HCT116 (cell line): ENCODE measurements around the gene ZNF138. TPM values are rescaled to one million over a fixed set of nuclear protein-coding genes. Genes with fewer than 3 reads are reported as not detected.

Source experiments
- ATAC-seq: fragments of 200-7000 bp; cut with Tn5 transposase; 2 replicates; pipeline ENCODE4 v1.9.1; 2020; ENCODE audit warnings: mild to moderate bottlenecking, moderate library complexity
- BruUV-seq: library from RNA; stranded (reverse); fragments of 400-500 nt; replicated peaks from 2 replicates; lab custom pipeline; 2021; lab: Mats Ljungman, UMichigan
- CTCF ChIA-PET: fragments of 300-600 bp; sonication (Branson Sonifier 250); formaldehyde crosslinking; loops from one replicate; lab custom pipeline; 2021; ENCODE audit warnings: antibody characterized with exemption; lab: Charles Lee
- POLR2A ChIA-PET: fragments of 300-600, 350-600 bp; sonication (Branson Sonifier 250); formaldehyde crosslinking; loops from one replicate; lab custom pipeline; 2021; ENCODE audit warnings: antibody characterized with exemption; lab: Charles Lee
- RAD21 ChIA-PET, 2 experiments: fragments of 300-600 bp; sonication (Branson Sonifier 250); formaldehyde crosslinking; loops; one replicate each; lab custom pipeline; 2023; ENCODE audit warnings: low total read pairs in 2 of 2; ENCODE audit not compliant: uncharacterized antibody in 2 of 2, unreplicated experiment in 2 of 2, low non-redundant PET in 1 of 2; lab: Charles Lee
- DNase-seq: peaks from one replicate; pipeline ENCODE4 v3.0.0-alpha.2; 2010; ENCODE audit warnings: low read depth, low spot score
- H2AFZ ChIP-seq: fragments of 200-600 bp; shearing (Covaris generic), sonication (generic); 2 replicates; pipeline ENCODE4 v1.6.1; 2017; ENCODE audit warnings: low read depth, mixed run types, mixed read lengths, antibody characterized with exemption, low read length; ENCODE audit not compliant: poor library complexity, severe bottlenecking
- H3K27ac ChIP-seq: 2 replicates; pipeline ENCODE4 v1.5.1; 2012; ENCODE audit warnings: low read depth, low read length
- H3K27me3 ChIP-seq: fragments of 200-600 bp; sonication (generic); 2 replicates; pipeline ENCODE4 v1.6.1; 2016; ENCODE audit warnings: mixed run types, low read length, mixed read lengths; ENCODE audit not compliant: insufficient read depth
- H3K36me3 ChIP-seq, 2 experiments: fragments of 200-500 bp in 1 of 2; fragments of 200-600 bp in 1 of 2; sonication (Bioruptor generic) in 1 of 2; sonication (generic) in 1 of 2; 2 replicates each; pipeline versions ENCODE4 v1.5.1 to v1.6.1; 2014 to 2016; ENCODE audit warnings: low read length in 2 of 2, inconsistent platforms in 1 of 2, mixed read lengths in 1 of 2, mixed run types in 1 of 2; ENCODE audit not compliant: insufficient read depth in 2 of 2, control insufficient read depth in 1 of 2
- H3K4me1 ChIP-seq, 2 experiments: fragments of 200-600 bp in 1 of 2; sonication (generic) in 1 of 2; 2 replicates each; pipeline versions ENCODE4 v1.5.1 to v1.6.1; 2012 to 2017; ENCODE audit warnings: low read length in 2 of 2, inconsistent platforms in 1 of 2, mild to moderate bottlenecking in 1 of 2, mixed read lengths in 1 of 2, mixed run types in 1 of 2, moderate library complexity in 1 of 2; ENCODE audit not compliant: insufficient read depth in 2 of 2, control insufficient read depth in 1 of 2
- H3K4me2 ChIP-seq: fragments of 200-600 bp; sonication (generic); 2 replicates; pipeline ENCODE4 v1.6.1; 2017; ENCODE audit warnings: mixed run types, low read length, mixed read lengths
- H3K4me3 ChIP-seq, 2 experiments: fragments of 200-600 bp in 1 of 2; sonication (generic) in 1 of 2; replicated peaks in 1 of 2; 2 replicates each; pipeline ENCODE4 v1.5.1; 2011 to 2016; ENCODE audit warnings: low read length in 2 of 2, control low read depth in 1 of 2, low read depth in 1 of 2, mild to moderate bottlenecking in 1 of 2, mixed read lengths in 1 of 2, mixed run types in 1 of 2
- H3K79me2 ChIP-seq: fragments of 200-600 bp; sonication (generic); 2 replicates; pipeline ENCODE4 v1.6.1; 2017; ENCODE audit warnings: mild to moderate bottlenecking, mixed run types, low read length, moderate library complexity, mixed read lengths; ENCODE audit not compliant: insufficient read depth
- H3K9ac ChIP-seq: fragments of 200-600 bp; sonication (generic); 2 replicates; pipeline ENCODE4 v1.6.1; 2016; ENCODE audit warnings: low read length, mixed read lengths
- H3K9me2 ChIP-seq: fragments of 200-600 bp; sonication (generic), shearing (Covaris generic); 2 replicates; pipeline ENCODE4 v1.6.1; 2017; ENCODE audit warnings: mixed run types, mild to moderate bottlenecking, moderate library complexity; ENCODE audit not compliant: insufficient read depth
- H3K9me3 ChIP-seq, 2 experiments: fragments of 200-500 bp in 1 of 2; fragments of 200-600 bp in 1 of 2; sonication (Bioruptor generic) in 1 of 2; sonication (generic) in 1 of 2; 2 replicates each; pipeline ENCODE4 v1.6.1; 2014 to 2017; ENCODE audit warnings: low read length in 2 of 2, mixed read lengths in 2 of 2, inconsistent platforms in 1 of 2, low read depth in 1 of 2, mild to moderate bottlenecking in 1 of 2, mixed run types in 1 of 2, moderate library complexity in 1 of 2; ENCODE audit not compliant: control insufficient read depth in 1 of 2, insufficient read depth in 1 of 2
- H4K20me1 ChIP-seq: fragments of 200-600 bp; sonication (generic), shearing (Covaris generic); 2 replicates; pipeline ENCODE4 v1.6.1; 2017; ENCODE audit warnings: mixed run types, mild to moderate bottlenecking, moderate library complexity; ENCODE audit not compliant: insufficient read depth
- CBX3 ChIP-seq: IDR thresholded peaks from 2 replicates; pipeline ENCODE4 v1.6.1; 2012; ENCODE audit warnings: low read depth
- CEBPB ChIP-seq: IDR thresholded peaks from 2 replicates; pipeline ENCODE4 v1.6.1; 2012; ENCODE audit warnings: low read depth
- EGR1 ChIP-seq: IDR thresholded peaks from 2 replicates; pipeline ENCODE4 v1.6.1; 2012; ENCODE audit warnings: low read depth
- POLR2A ChIP-seq: IDR thresholded peaks from 2 replicates; pipeline ENCODE4 v1.7.0; 2011; ENCODE audit warnings: borderline replicate concordance; ENCODE audit not compliant: insufficient read depth, insufficient read length; ENCODE audit errors: extremely low read depth
- RAD21 ChIP-seq: IDR thresholded peaks from 2 replicates; pipeline ENCODE4 v1.6.1; 2012; ENCODE audit warnings: low read depth, mild to moderate bottlenecking
- YY1 ChIP-seq: IDR thresholded peaks from 2 replicates; pipeline ENCODE4 v1.6.1; 2011; ENCODE audit warnings: low read length, low read depth, moderate library complexity, mild to moderate bottlenecking; ENCODE audit not compliant: insufficient replicate concordance; ENCODE audit errors: extremely low read depth
- intact Hi-C: fragments of 100-400 bp; cut with micrococcal nuclease; formaldehyde crosslinking; loops from 2 replicates; pipeline ENCODE4 v1.10.0; 2022
- total RNA-seq: library from RNA; stranded (reverse); gene quantifications from one replicate; pipeline ENCODE4 v1.2.1, GENCODE V29; 2021; ENCODE audit not compliant: unreplicated experiment
- TF ChIP-seq, protein P1 (sequence below), 3 experiments: fragments of 200-600 bp in 1 of 3; sonication (generic) in 1 of 3; IDR thresholded peaks in 2 of 3; conservative IDR thresholded peaks in 1 of 3; 2 replicates each; pipeline ENCODE4 v1.5.1; 2012 to 2017; ENCODE audit warnings: low read depth in 2 of 3, low read length in 2 of 3, antibody characterized with exemption in 1 of 3, borderline replicate concordance in 1 of 3, control low read depth in 1 of 3, mild to moderate bottlenecking in 1 of 3, mixed read lengths in 1 of 3, mixed run types in 1 of 3, moderate library complexity in 1 of 3; ENCODE audit not compliant: insufficient read depth in 1 of 3

Gene ZNF138
- total RNA-seq, 1 experiment from 2014 or later: 10.1 TPM

DNA sequence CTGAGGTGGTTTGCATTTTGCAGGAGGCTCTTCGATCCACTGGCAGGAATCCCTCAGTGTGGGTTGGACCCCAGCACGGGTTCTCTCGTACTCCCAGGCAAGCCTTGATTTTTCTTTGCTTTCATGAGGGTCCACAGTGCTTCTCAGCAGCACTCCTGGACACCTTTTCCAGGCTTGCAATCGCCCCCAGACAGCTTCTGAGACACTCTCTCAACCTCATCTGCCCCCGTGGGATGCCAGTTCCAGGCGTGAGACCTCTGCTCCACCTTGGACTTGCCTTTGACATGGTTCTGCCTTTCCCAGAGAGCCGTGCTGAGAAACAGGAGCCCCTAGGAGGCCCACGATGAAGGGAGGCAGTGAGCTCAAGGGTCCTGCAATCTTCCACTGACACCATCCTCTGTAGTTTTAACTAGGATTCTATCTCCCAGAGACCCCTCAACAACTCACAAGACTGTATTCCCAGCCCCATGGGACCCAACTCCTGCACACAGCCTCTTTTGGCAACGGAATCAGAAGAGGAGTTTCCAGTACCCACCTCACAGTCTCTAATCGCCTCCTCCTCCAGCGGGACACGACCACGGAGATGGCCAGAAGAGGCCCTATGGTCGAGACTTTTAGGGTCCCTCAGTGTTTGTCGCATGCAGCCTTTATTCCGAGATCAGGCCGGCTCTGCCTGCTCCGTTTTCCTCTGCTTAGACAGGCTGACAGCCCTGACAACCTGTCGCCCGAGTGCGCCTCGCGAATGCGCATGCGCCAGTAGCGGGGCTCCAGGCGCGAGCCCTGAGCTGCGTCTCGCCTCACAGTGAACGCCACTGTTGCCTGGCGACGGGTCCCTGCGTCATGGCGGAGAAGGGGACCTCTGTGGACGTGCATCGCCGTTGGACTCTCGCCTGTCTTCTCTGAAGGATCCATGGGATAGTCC, 82.8 kb downstream of the ZNF138 start:
- Histone ChIP-seq H3K36me3 (no peaks in the 10 kb centered on the region), H2AFZ (no peak overlapping the region), H3K9me2 (no peaks in the 10 kb centered on the region), H3K9me3 (no peaks in the 10 kb centered on the region; a peak in 2 of 4 replicates), H3K4me1 (no peaks in the 10 kb centered on the region), H3K27ac (no peak overlapping the region), H3K27me3 (no peaks in the 10 kb centered on the region), H3K4me2 (no peak overlapping the region), H3K79me2 (no peaks in the 10 kb centered on the region), H3K9ac (no peak overlapping the region), H3K4me3 (no peak overlapping the region), H4K20me1 (no peaks in the 10 kb centered on the region)
- intact Hi-C loops: no loop called here
- TF ChIP-seq YY1 (no peak), RAD21 (no peak), EGR1 (no peak), CEBPB (no peak), CBX3 (no peak), POLR2A (no peak)
- TF ChIP-seq, protein P1, sequence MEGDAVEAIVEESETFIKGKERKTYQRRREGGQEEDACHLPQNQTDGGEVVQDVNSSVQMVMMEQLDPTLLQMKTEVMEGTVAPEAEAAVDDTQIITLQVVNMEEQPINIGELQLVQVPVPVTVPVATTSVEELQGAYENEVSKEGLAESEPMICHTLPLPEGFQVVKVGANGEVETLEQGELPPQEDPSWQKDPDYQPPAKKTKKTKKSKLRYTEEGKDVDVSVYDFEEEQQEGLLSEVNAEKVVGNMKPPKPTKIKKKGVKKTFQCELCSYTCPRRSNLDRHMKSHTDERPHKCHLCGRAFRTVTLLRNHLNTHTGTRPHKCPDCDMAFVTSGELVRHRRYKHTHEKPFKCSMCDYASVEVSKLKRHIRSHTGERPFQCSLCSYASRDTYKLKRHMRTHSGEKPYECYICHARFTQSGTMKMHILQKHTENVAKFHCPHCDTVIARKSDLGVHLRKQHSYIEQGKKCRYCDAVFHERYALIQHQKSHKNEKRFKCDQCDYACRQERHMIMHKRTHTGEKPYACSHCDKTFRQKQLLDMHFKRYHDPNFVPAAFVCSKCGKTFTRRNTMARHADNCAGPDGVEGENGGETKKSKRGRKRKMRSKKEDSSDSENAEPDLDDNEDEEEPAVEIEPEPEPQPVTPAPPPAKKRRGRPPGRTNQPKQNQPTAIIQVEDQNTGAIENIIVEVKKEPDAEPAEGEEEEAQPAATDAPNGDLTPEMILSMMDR (IDR thresholded peaks at IDR 0.05 in 2 of 3, conservative IDR thresholded peaks at IDR 0.05 in 1 of 3; ENCODE audit: borderline replicate concordance in 1 of 3, insufficient read depth in 1 of 3, low read depth in 2 of 3, low read length in 2 of 3): no peak
- BruUV-seq: no TSS peak
- ATAC-seq (no peak), DNase-seq (no peak)
- ChIA-PET POLR2A (no interaction called here), CTCF (no interaction called here), RAD21 (no interaction called here)
